OCI-LY7 (cell line): Measurements from ENCODE around the gene LRRC10B.

Experiments used
- CTCF ChIP-seq: fragments of 200-600 bp; sonication (generic); conservative IDR thresholded peaks from 2 replicates; pipeline ENCODE4 v1.5.1; 2014; ENCODE audit warnings: mild to moderate bottlenecking, antibody characterized with exemption, low read length, moderate library complexity, mixed read lengths
- EZH2phosphoT487 ChIP-seq: fragments of 200-600 bp; sonication (generic); IDR thresholded peaks from 2 replicates; pipeline ENCODE4 v1.6.1; 2018; ENCODE audit warnings: low read depth, borderline replicate concordance, mild to moderate bottlenecking, mixed run types, antibody characterized with exemption, low read length, moderate library complexity, mixed read lengths

- TF ChIP-seq CTCF (peak; percentile 95), EZH2phosphoT487 (no peak)
These were observed 23.8 kb downstream of the LRRC10B start for GRCh38 chr11:61532134-61533038.
